H1 (cell line): ENCODE data around the gene SLC6A3. TPM values are rescaled to one million over a fixed set of nuclear protein-coding genes. Genes with fewer than 3 reads are reported as not detected.

Experiments
- KDM1A ChIP-seq: fragments of 200-600, 300-600 bp; sonication (generic); IDR thresholded peaks from 2 replicates; pipeline ENCODE4 v1.7.1; 2016; ENCODE audit warnings: mild to moderate bottlenecking, low read length, borderline replicate concordance
- SP2 ChIP-seq: IDR thresholded peaks from 2 replicates; pipeline ENCODE4 v1.6.1; 2012; ENCODE audit warnings: mild to moderate bottlenecking, low read length, inconsistent platforms
- polyA plus RNA-seq, 7 experiments: library from polyadenylated mRNA; depleted of rRNA in 3 of 7; stranded (reverse) in 5 of 7; unstranded in 2 of 7; fragments of >200 nt in 5 of 7; fragments of 200-250 nt in 2 of 7; gene quantifications; 1 replicate in 5 of 7; 2 replicates in 1 of 7; 4 replicates in 1 of 7; pipeline versions ENCODE4 v1.2.1 to v1.2.3, GENCODE V29; 2011 to 2013; ENCODE audit warnings: missing spikeins in 2 of 7, mixed read lengths in 2 of 7
- total RNA-seq: library from RNA; stranded (reverse); fragmentation: NEBNext Ultra II Directional; extraction: Animal tissue kit (Norgen Biotek cat#: 25700); gene quantifications from 2 replicates; pipeline ENCODE4 v1.2.1, GENCODE V29; 2021
- TF ChIP-seq, protein P1 (sequence below): IDR thresholded peaks from 2 replicates; pipeline ENCODE4 v1.6.1; 2012; ENCODE audit warnings: inconsistent platforms

The SLC6A3 gene
- total and polyA plus RNA-seq, 2 of the 8 experiments (the other 6 are each of a cell fraction or from before 2014, with no cell fraction given), result 0.48 to 0.91 TPM

DNA sequence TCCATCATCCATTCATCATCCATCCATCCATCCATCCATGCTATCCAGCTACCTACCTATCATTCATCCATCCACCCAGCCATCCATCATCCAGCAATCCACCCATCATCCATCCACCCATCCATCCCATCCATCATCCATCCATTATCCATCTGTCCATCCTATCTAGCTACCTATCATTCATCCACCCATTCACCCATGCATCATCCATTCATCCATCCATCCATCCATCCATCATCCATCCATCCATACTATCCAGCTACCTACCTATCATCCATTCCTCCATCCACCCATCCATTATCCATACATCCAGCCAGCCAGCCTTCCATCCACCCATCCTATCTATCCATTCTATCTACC is 26.3 kb downstream of the SLC6A3 start (continued):
- no peak for TF ChIP-seq SP2
- TF ChIP-seq KDM1A, result no peak
- TF ChIP-seq, protein P1, sequence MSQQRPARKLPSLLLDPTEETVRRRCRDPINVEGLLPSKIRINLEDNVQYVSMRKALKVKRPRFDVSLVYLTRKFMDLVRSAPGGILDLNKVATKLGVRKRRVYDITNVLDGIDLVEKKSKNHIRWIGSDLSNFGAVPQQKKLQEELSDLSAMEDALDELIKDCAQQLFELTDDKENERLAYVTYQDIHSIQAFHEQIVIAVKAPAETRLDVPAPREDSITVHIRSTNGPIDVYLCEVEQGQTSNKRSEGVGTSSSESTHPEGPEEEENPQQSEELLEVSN, result no peak
- TF ChIP-seq, all 59 proteins: peak for 0
